ENCODE measurements around the gene SCGB1C2. TPM values are rescaled to one million over a fixed set of nuclear protein-coding genes. Genes with fewer than 3 reads are reported as not detected.

Gene SCGB1C2
- total RNA-seq, 1 donor from 2014 or later, result not detected

Other genes with a start within 250 kb of the SCGB1C2 start
- gene DOC2B, start 44.1 kb downstream of the SCGB1C2 start, total RNA-seq (ENCODE audit: insufficient read depth, low replicate concordance), result 2.2 TPM
- 46.5 TPM for gene RPH3AL, start 215.2 kb downstream of the SCGB1C2 start, total RNA-seq (ENCODE audit: insufficient read depth, low replicate concordance)